ENCODE data around the gene FAF2. TPM values are rescaled to one million over a fixed set of nuclear protein-coding genes. Genes with fewer than 3 reads are reported as not detected.
A peak's percentile ranks its signal among the peaks of the same experiment; 100 is the strongest.

The FAF2 gene
- total RNA-seq, 1 experiment from 2014 or later: 53.2 TPM

DNA sequence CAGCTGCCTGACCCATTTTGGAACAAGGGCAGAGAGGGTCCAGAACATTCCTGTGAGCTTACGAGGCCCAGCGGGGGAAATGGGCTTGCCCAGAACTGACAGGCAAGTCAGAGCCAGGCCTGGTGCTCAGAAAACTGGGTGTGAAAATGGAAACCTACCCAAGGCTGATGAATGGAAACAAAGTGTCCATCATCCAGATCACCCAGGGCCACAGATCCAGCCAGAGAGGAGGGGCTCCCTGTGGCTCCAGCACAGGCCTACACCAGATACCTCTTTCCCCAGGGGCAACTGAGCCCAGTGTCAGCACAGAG is 35.0 kb upstream of the FAF2 start:
- ChIA-PET CTCF (no interaction called here), POLR2A (ENCODE audit: low non-redundant PET) (no interaction called here)
- no peaks in the 10 kb centered on the region for H3K9me3 ChIP-seq (ENCODE audit: low read depth, low read length, poor library complexity, severe bottlenecking)
- intact Hi-C loops (cut with micrococcal nuclease; ENCODE audit: unreplicated experiment): no loop called here
- no peaks in the 10 kb centered on the region for H3K36me3 ChIP-seq (ENCODE audit: insufficient read depth, low read length, poor library complexity, severe bottlenecking)
- no peak overlapping the region for H3K27ac ChIP-seq (ENCODE audit: low read depth, low read length, poor library complexity, severe bottlenecking)
- no TSS peak for BruUV-seq (replicated peaks)
- DNase-seq (ENCODE audit: low spot score): no peak
- H3K4me1 ChIP-seq (ENCODE audit: insufficient read depth, low read length, poor library complexity, severe bottlenecking): peaks cover 6% of the 10 kb centered on the region
- H3K4me3 ChIP-seq (ENCODE audit: low read depth, low read length, poor library complexity, severe bottlenecking): no peak overlapping the region
- TF ChIP-seq, protein P1, sequence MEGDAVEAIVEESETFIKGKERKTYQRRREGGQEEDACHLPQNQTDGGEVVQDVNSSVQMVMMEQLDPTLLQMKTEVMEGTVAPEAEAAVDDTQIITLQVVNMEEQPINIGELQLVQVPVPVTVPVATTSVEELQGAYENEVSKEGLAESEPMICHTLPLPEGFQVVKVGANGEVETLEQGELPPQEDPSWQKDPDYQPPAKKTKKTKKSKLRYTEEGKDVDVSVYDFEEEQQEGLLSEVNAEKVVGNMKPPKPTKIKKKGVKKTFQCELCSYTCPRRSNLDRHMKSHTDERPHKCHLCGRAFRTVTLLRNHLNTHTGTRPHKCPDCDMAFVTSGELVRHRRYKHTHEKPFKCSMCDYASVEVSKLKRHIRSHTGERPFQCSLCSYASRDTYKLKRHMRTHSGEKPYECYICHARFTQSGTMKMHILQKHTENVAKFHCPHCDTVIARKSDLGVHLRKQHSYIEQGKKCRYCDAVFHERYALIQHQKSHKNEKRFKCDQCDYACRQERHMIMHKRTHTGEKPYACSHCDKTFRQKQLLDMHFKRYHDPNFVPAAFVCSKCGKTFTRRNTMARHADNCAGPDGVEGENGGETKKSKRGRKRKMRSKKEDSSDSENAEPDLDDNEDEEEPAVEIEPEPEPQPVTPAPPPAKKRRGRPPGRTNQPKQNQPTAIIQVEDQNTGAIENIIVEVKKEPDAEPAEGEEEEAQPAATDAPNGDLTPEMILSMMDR (conservative IDR thresholded peaks at IDR 0.05; ENCODE audit: low read depth, low read length): no peak
- no peak for TF ChIP-seq EZH2 (IDR thresholded peaks at IDR 0.05; ENCODE audit: borderline replicate concordance, low read depth, low read length, poor library complexity, severe bottlenecking)
- no peaks in the 10 kb centered on the region for H3K27me3 ChIP-seq (replicated peaks; ENCODE audit: insufficient read depth, low read depth, low read length, poor library complexity)

DNA sequence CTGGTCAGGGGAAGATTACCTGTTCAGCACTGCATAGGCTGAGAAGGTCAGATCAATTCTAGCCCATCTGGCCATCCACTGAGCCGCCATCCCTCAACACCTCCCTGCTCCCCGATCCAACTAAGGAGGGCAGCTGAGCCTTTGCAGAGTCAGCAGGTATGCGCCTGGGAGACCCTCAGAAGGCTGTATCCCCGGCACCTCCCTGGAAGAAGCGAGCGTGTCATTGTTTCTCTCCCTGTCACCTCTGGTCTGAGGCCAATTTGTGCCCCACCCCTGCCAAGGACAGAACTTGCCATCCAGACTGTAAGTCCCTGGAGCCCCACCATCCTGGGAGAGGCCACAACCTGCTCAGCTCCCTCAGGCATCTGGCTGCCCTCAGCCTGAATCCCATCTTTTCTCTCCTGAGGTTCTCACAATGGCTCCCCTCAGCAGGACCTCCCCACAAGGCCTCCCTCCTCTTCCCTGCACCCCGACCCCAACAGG is 34.4 kb upstream of the FAF2 start:
- CTCF ChIA-PET: interaction anchor here (0.7 kb wide), 1 partner anchor 212 kb away, joined by 4 read pairs; no protein-coding TSS in a partner anchor

DNA sequence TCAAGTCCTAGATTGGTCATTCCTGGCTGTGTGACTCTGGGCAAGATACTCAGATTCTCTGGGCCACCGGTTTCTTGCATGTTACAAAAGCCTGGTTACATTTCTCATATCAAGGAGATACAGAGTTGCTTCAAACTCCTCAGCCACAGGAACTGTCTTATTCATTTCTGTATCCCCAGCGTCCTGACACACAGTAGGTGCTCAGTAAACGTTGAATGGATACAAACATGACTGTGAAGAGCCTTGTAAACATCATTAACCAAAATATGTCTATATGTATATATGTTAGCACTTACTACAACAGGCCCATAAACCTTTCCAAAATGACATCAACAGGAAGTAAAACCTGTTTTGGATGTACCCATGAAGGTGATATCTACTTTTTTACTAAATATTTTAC is 33.5 kb upstream of the FAF2 start:
- intact Hi-C loops (cut with micrococcal nuclease; ENCODE audit: unreplicated experiment): loop anchor here (5.0 kb wide), 2 partner anchors 158 to 203 kb away; no protein-coding TSS in a partner anchor
- Histone ChIP-seq H3K4me3 (ENCODE audit: low read depth, low read length, poor library complexity, severe bottlenecking) (no peak overlapping the region), H3K27me3 (replicated peaks; ENCODE audit: insufficient read depth, low read depth, low read length, poor library complexity) (no peaks in the 10 kb centered on the region), H3K36me3 (ENCODE audit: insufficient read depth, low read length, poor library complexity, severe bottlenecking) (no peaks in the 10 kb centered on the region), H3K4me1 (ENCODE audit: insufficient read depth, low read length, poor library complexity, severe bottlenecking) (peaks cover 6% of the 10 kb centered on the region), H3K27ac (ENCODE audit: low read depth, low read length, poor library complexity, severe bottlenecking) (no peak overlapping the region), H3K9me3 (ENCODE audit: low read depth, low read length, poor library complexity, severe bottlenecking) (no peaks in the 10 kb centered on the region)
- POLR2A ChIA-PET (ENCODE audit: low non-redundant PET): no interaction called here
- BruUV-seq (replicated peaks): TSS peak; percentile 60
- TF ChIP-seq, protein P1 (conservative IDR thresholded peaks at IDR 0.05; ENCODE audit: low read depth, low read length): no peak
- no peak for TF ChIP-seq EZH2 (IDR thresholded peaks at IDR 0.05; ENCODE audit: borderline replicate concordance, low read depth, low read length, poor library complexity, severe bottlenecking)
- DNase-seq (ENCODE audit: low spot score): no peak
- CTCF ChIA-PET: no interaction called here

More for the DNA sequence above, 34.4 kb upstream of the FAF2 start:
- H3K4me1 ChIP-seq (ENCODE audit: insufficient read depth, low read length, poor library complexity, severe bottlenecking): peaks cover 6% of the 10 kb centered on the region
- H3K27me3 ChIP-seq (replicated peaks; ENCODE audit: insufficient read depth, low read depth, low read length, poor library complexity): no peaks in the 10 kb centered on the region
- no peak overlapping the region for H3K4me3 ChIP-seq (ENCODE audit: low read depth, low read length, poor library complexity, severe bottlenecking)
- no peak for TF ChIP-seq EZH2 (IDR thresholded peaks at IDR 0.05; ENCODE audit: borderline replicate concordance, low read depth, low read length, poor library complexity, severe bottlenecking)
- TF ChIP-seq, protein P1 (conservative IDR thresholded peaks at IDR 0.05; ENCODE audit: low read depth, low read length): no peak
- H3K27ac ChIP-seq (ENCODE audit: low read depth, low read length, poor library complexity, severe bottlenecking): no peak overlapping the region
- H3K9me3 ChIP-seq (ENCODE audit: low read depth, low read length, poor library complexity, severe bottlenecking): no peaks in the 10 kb centered on the region
- POLR2A ChIA-PET (ENCODE audit: low non-redundant PET): interaction anchor here (0.7 kb wide), 1 partner anchor 684 kb away, joined by 7 read pairs; no protein-coding TSS in a partner anchor
- DNase-seq (ENCODE audit: low spot score): no peak
- intact Hi-C loops (cut with micrococcal nuclease; ENCODE audit: unreplicated experiment): no loop called here
- H3K36me3 ChIP-seq (ENCODE audit: insufficient read depth, low read length, poor library complexity, severe bottlenecking): no peaks in the 10 kb centered on the region
- no TSS peak for BruUV-seq (replicated peaks)

All from A673 (cell line).